GM12878 (cell line): Measurements from ENCODE around the gene CAMTA1. TPM values are rescaled to one million over a fixed set of nuclear protein-coding genes. Genes with fewer than 3 reads are reported as not detected.

Experiments
- ATAC-seq: fragments of 200-7000 bp; cut with Tn5 transposase; 3 replicates; pipeline ENCODE4 v1.9.1; 2020; ENCODE audit warnings: mild to moderate bottlenecking, moderate library complexity
- BruUV-seq: library from RNA; stranded (reverse); fragments of 400-500 nt; replicated peaks from 2 replicates; lab custom pipeline; 2021; lab: Mats Ljungman, UMichigan
- CTCF ChIA-PET: fragments of 300-600 bp; sonication (Branson Sonifier 250); formaldehyde crosslinking; extraction: SDS; loops from one replicate; lab custom pipeline; 2021; ENCODE audit warnings: inconsistent platforms; lab: Yijun Ruan, JAX
- POLR2A ChIA-PET: fragments of 350-600 bp; formaldehyde crosslinking; extraction: SDS; loops from one replicate; lab custom pipeline; 2021; ENCODE audit warnings: inconsistent platforms; lab: Charles Lee
- RAD21 ChIA-PET: fragments of 300-600 bp; sonication (Branson Sonifier 250); formaldehyde crosslinking; loops from one replicate; lab custom pipeline; 2023; ENCODE audit warnings: antibody characterized with exemption; ENCODE audit not compliant: unreplicated experiment; lab: Charles Lee
- SMC1A ChIA-PET: fragments of 300-600 bp; sonication (Branson Sonifier 250); formaldehyde crosslinking; loops from one replicate; lab custom pipeline; 2023; ENCODE audit not compliant: unreplicated experiment, uncharacterized antibody; lab: Charles Lee
- DNase-seq: peaks from one replicate; pipeline ENCODE4 v3.0.0-alpha.2; 2011; ENCODE audit warnings: low read depth, low spot score
- FAIRE-seq: peaks from 3 replicates; lab custom pipeline; 2011; peaks lifted over from hg19 to GRCh38; lab: Jason Lieb, UNC
- H2AFZ ChIP-seq: 2 replicates; pipeline ENCODE4 v1.6.0; 2011; ENCODE audit warnings: low read depth, low read length, control low read depth; ENCODE audit not compliant: control insufficient read depth
- H3K27ac ChIP-seq: 2 replicates; pipeline ENCODE4 v1.5.1; 2011; ENCODE audit warnings: control low read depth; ENCODE audit not compliant: control insufficient read depth, insufficient read depth
- H3K27me3 ChIP-seq, 2 experiments: replicated peaks in 1 of 2; 2 replicates each; pipeline versions ENCODE4 v1.6.0 to v1.6.1; 2011; ENCODE audit warnings: low read length in 1 of 2; ENCODE audit not compliant: control insufficient read depth in 2 of 2, insufficient read depth in 2 of 2
- H3K36me3 ChIP-seq, 2 experiments: 2 replicates each; pipeline ENCODE4 v1.5.1; 2011; ENCODE audit warnings: low read length in 1 of 2; ENCODE audit not compliant: control insufficient read depth in 2 of 2, insufficient read depth in 2 of 2
- H3K4me1 ChIP-seq: 2 replicates; pipeline ENCODE4 v1.6.1; 2011; ENCODE audit warnings: mild to moderate bottlenecking, low read length, moderate library complexity, mixed read lengths; ENCODE audit not compliant: control insufficient read depth, insufficient read depth
- H3K4me2 ChIP-seq: 2 replicates; pipeline ENCODE4 v1.6.0; 2011; ENCODE audit warnings: control low read depth; ENCODE audit not compliant: control insufficient read depth, insufficient read depth
- H3K4me3 ChIP-seq: fragments of 200-600 bp; sonication (generic); 2 replicates; pipeline ENCODE4 v1.5.1; 2016
- H3K79me2 ChIP-seq: 2 replicates; pipeline ENCODE4 v1.6.0; 2011; ENCODE audit warnings: low read length; ENCODE audit not compliant: control insufficient read depth, insufficient read depth
- H3K9ac ChIP-seq: 2 replicates; pipeline ENCODE4 v1.8.0; 2011; ENCODE audit warnings: low read length, control low read depth, mixed read lengths; ENCODE audit not compliant: control insufficient read depth, insufficient read depth
- H3K9me3 ChIP-seq: replicated peaks from 3 replicates; pipeline ENCODE4 v1.5.1; 2011; ENCODE audit warnings: mild to moderate bottlenecking, low read length; ENCODE audit not compliant: control insufficient read depth, insufficient read depth
- H4K20me1 ChIP-seq: 2 replicates; pipeline ENCODE4 v1.6.0; 2011; ENCODE audit not compliant: control insufficient read depth, insufficient read depth
- BMI1 ChIP-seq: fragments of 450-650 bp; IDR thresholded peaks from 2 replicates; pipeline ENCODE4 v1.6.1; 2016; ENCODE audit warnings: mild to moderate bottlenecking, moderate library complexity, borderline replicate concordance
- CBX3 ChIP-seq: fragments of 200-600 bp; sonication (generic); IDR thresholded peaks from 2 replicates; pipeline ENCODE4 v1.6.1; 2016; ENCODE audit warnings: low read depth, borderline replicate concordance
- EP300 ChIP-seq, 2 experiments: fragments of 150-350 bp in 1 of 2; IDR thresholded peaks; 2 replicates each; pipeline ENCODE4 v1.6.1; 2011 to 2012; ENCODE audit warnings: low read depth in 2 of 2, low read length in 2 of 2, borderline replicate concordance in 1 of 2, improper control_type of control experiment in 1 of 2, inconsistent platforms in 1 of 2; ENCODE audit not compliant: control insufficient read depth in 1 of 2
- GABPA ChIP-seq: IDR thresholded peaks from 2 replicates; pipeline ENCODE4 v1.6.1; 2014; ENCODE audit warnings: antibody characterized with exemption, low read depth, mild to moderate bottlenecking, inconsistent platforms
- NKRF ChIP-seq: fragments of 450-650 bp; conservative IDR thresholded peaks from 2 replicates; pipeline ENCODE4 v1.6.1; 2017; ENCODE audit warnings: mild to moderate bottlenecking, moderate library complexity
- NRF1 ChIP-seq: conservative IDR thresholded peaks from 2 replicates; pipeline ENCODE4 v1.6.1; 2011; ENCODE audit warnings: mild to moderate bottlenecking, low read depth, low read length, improper control_type of control experiment
- POLR2AphosphoS5 ChIP-seq: IDR thresholded peaks from 2 replicates; pipeline ENCODE4 v1.6.1; 2011; ENCODE audit warnings: mild to moderate bottlenecking, low read length, inconsistent platforms
- STAT3 ChIP-seq: IDR thresholded peaks from 2 replicates; pipeline ENCODE4 v1.6.1; 2011; ENCODE audit warnings: low read depth, low read length, improper control_type of control experiment
- YY1 ChIP-seq: IDR thresholded peaks from 2 replicates; pipeline ENCODE4 v1.6.1; 2011; ENCODE audit warnings: low read depth, mild to moderate bottlenecking, low read length
- ZBTB11 ChIP-seq: fragments of 450-650 bp; formaldehyde crosslinking; IDR thresholded peaks from 2 replicates; pipeline ENCODE4 v1.5.0; 2022; ENCODE audit warnings: mild to moderate bottlenecking, missing genetic modification characterization
- WGBS: methylation state at CpG from one replicate; pipeline ENCODE4 v1.1.6; 2016; ENCODE audit warnings: low lambda C conversion rate; ENCODE audit not compliant: insufficient replicate concordance, insufficient coverage; ENCODE audit errors: missing lambda C conversion rate; 5-methylcytosine and 5-hydroxymethylcytosine counted together
- in situ Hi-C: fragments of 300-500 bp; cut with MboI; formaldehyde crosslinking; loops from 9 replicates; pipeline ENCODE4 v1.14.3; 2018; ENCODE audit warnings: mixed read lengths
- intact Hi-C: fragments of 100-400 bp; cut with micrococcal nuclease; formaldehyde crosslinking; loops from one replicate; pipeline ENCODE4 v1.14.2; 2022; ENCODE audit not compliant: unreplicated experiment
- polyA plus RNA-seq, 11 experiments: library from polyadenylated mRNA; depleted of rRNA in 4 of 11; unstranded in 6 of 11; stranded (reverse) in 5 of 11; fragments of >200 nt; fragmentation: Nextera tagmentation in 4 of 11; fragmentation: Illumina TruSeq in 1 of 11; extraction: Ambion mirVana in 4 of 11; extraction: Trizol in 1 of 11; gene quantifications; 1 replicate in 1 of 11; 2 replicates in 10 of 11; pipeline versions ENCODE4 v1.2.1 to v1.2.3, GENCODE V29; 2011 to 2016; ENCODE audit warnings: inconsistent platforms in 2 of 11, missing spikeins in 2 of 11, low read depth in 1 of 11
- total RNA-seq, 4 experiments: library from RNA; depleted of rRNA in 3 of 4; stranded (reverse); fragments of >200 nt in 3 of 4; fragmentation: Illumina TruSeq in 1 of 4; extraction: Trizol in 1 of 4; gene quantifications; 2 replicates each; pipeline versions ENCODE4 v1.2.1 to v1.2.3, GENCODE V29; 2013 to 2021
- TF ChIP-seq, protein P1 (sequence below): IDR thresholded peaks from 2 replicates; pipeline ENCODE4 v1.6.1; 2012; ENCODE audit warnings: low read depth, low read length, improper control_type of control experiment
- TF ChIP-seq, protein P2 (sequence below): fragments of 450-650 bp; formaldehyde crosslinking; IDR thresholded peaks from 2 replicates; pipeline ENCODE4 v1.4.0; 2020; ENCODE audit warnings: mild to moderate bottlenecking, moderate library complexity

The CAMTA1 gene
- total and polyA plus RNA-seq, 10 of the 15 experiments (the other 5 are each of a cell fraction or from before 2014, with no cell fraction given), result 37.7 to 148 (median 76.4) TPM

GRCh38 chr1:7333620-7334019 is 548.4 kb downstream of the CAMTA1 start:
- CTCF ChIA-PET, result no interaction called here
- in situ Hi-C loops (no loop called here), intact Hi-C loops (no loop called here)
- Histone ChIP-seq H2AFZ (no peak overlapping the region), H3K27me3 (no peaks in the 10 kb centered on the region), H3K4me1 (no peaks in the 10 kb centered on the region), H3K9me3 (no peaks in the 10 kb centered on the region), H3K9ac (no peak overlapping the region), H3K27ac (no peak overlapping the region), H3K36me3 (no peaks in the 10 kb centered on the region), H4K20me1 (no peaks in the 10 kb centered on the region), H3K4me2 (no peak overlapping the region), H3K4me3 (no peak overlapping the region), H3K79me2 (no peaks in the 10 kb centered on the region)
- SMC1A ChIA-PET, result no interaction called here
- RAD21 ChIA-PET, result no interaction called here
- TF ChIP-seq, protein P1, sequence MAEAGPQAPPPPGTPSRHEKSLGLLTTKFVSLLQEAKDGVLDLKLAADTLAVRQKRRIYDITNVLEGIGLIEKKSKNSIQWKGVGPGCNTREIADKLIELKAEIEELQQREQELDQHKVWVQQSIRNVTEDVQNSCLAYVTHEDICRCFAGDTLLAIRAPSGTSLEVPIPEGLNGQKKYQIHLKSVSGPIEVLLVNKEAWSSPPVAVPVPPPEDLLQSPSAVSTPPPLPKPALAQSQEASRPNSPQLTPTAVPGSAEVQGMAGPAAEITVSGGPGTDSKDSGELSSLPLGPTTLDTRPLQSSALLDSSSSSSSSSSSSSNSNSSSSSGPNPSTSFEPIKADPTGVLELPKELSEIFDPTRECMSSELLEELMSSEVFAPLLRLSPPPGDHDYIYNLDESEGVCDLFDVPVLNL, result no peak
- TF ChIP-seq, protein P2, sequence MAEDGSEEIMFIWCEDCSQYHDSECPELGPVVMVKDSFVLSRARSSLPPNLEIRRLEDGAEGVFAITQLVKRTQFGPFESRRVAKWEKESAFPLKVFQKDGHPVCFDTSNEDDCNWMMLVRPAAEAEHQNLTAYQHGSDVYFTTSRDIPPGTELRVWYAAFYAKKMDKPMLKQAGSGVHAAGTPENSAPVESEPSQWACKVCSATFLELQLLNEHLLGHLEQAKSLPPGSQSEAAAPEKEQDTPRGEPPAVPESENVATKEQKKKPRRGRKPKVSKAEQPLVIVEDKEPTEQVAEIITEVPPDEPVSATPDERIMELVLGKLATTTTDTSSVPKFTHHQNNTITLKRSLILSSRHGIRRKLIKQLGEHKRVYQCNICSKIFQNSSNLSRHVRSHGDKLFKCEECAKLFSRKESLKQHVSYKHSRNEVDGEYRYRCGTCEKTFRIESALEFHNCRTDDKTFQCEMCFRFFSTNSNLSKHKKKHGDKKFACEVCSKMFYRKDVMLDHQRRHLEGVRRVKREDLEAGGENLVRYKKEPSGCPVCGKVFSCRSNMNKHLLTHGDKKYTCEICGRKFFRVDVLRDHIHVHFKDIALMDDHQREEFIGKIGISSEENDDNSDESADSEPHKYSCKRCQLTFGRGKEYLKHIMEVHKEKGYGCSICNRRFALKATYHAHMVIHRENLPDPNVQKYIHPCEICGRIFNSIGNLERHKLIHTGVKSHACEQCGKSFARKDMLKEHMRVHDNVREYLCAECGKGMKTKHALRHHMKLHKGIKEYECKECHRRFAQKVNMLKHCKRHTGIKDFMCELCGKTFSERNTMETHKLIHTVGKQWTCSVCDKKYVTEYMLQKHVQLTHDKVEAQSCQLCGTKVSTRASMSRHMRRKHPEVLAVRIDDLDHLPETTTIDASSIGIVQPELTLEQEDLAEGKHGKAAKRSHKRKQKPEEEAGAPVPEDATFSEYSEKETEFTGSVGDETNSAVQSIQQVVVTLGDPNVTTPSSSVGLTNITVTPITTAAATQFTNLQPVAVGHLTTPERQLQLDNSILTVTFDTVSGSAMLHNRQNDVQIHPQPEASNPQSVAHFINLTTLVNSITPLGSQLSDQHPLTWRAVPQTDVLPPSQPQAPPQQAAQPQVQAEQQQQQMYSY, result no peak
- no peak for TF ChIP-seq ZBTB11 (CRISPR knock-in tag)
- no peak for TF ChIP-seq YY1
- no peak for TF ChIP-seq CBX3
- TF ChIP-seq NKRF, result no peak
- no peak for TF ChIP-seq EP300 (IDR thresholded peaks at IDR 0.05; ENCODE audit: borderline replicate concordance in 1 of 2, control insufficient read depth in 1 of 2, low read depth in 2 of 2, low read length in 2 of 2)
- no peak for TF ChIP-seq NRF1
- no peak for TF ChIP-seq POLR2AphosphoS5
- TF ChIP-seq BMI1, result no peak
- TF ChIP-seq STAT3, result no peak
- no peak for TF ChIP-seq GABPA
- 23% methylated on average over 8 of the region's 8 CpGs for WGBS
- POLR2A ChIA-PET, result no interaction called here
- no peak for DNase-seq
- no peak for ATAC-seq
- FAIRE-seq, result no peak
- BruUV-seq, result no TSS peak
